Endodermal cell (in vitro differentiated cells): Measurements from ENCODE around the gene STK39. TPM values are rescaled to one million over a fixed set of nuclear protein-coding genes. Genes with fewer than 3 reads are reported as not detected.

ENCODE experiments used
- DNase-seq: peaks from one replicate; pipeline ENCODE4 v3.0.0-alpha.2; 2017
- H3K27ac ChIP-seq: 2 replicates; pipeline ENCODE4 v1.5.1; 2013; ENCODE audit warnings: mild to moderate bottlenecking, low read depth, low read length, moderate library complexity
- H3K27me3 ChIP-seq: 2 replicates; pipeline ENCODE4 v1.6.1; 2013; ENCODE audit warnings: mild to moderate bottlenecking, low read length, moderate library complexity; ENCODE audit not compliant: insufficient read depth, control insufficient read depth, poor library complexity, severe bottlenecking
- H3K36me3 ChIP-seq: 2 replicates; pipeline ENCODE4 v1.7.0; 2013; ENCODE audit warnings: mild to moderate bottlenecking, low read length, moderate library complexity; ENCODE audit not compliant: control insufficient read depth, insufficient read depth
- H3K4me1 ChIP-seq: one replicate; pipeline ENCODE4 v1.7.0; 2013; ENCODE audit warnings: low read length; ENCODE audit not compliant: control insufficient read depth, insufficient read depth
- H3K4me3 ChIP-seq: 2 replicates; pipeline ENCODE4 v1.5.1; 2013; ENCODE audit warnings: mild to moderate bottlenecking, low read length, moderate library complexity
- H3K9ac ChIP-seq: 2 replicates; pipeline ENCODE4 v1.6.1; 2013; ENCODE audit warnings: mild to moderate bottlenecking, low read length, moderate library complexity; ENCODE audit not compliant: poor library complexity, severe bottlenecking; ENCODE audit errors: extremely low read depth
- H3K9me3 ChIP-seq: 2 replicates; pipeline ENCODE4 v1.6.1; 2013; ENCODE audit warnings: mild to moderate bottlenecking, low read length, moderate library complexity; ENCODE audit not compliant: control insufficient read depth
- H3K27ac Mint-ChIP-seq: 2 replicates; pipeline ENCODE4 v1.8.0; 2020; ENCODE audit warnings: mixed read lengths
- H3K27me3 Mint-ChIP-seq: 2 replicates; pipeline ENCODE4 v1.8.0; 2021; ENCODE audit warnings: mild to moderate bottlenecking, mixed read lengths; ENCODE audit not compliant: insufficient read depth
- H3K36me3 Mint-ChIP-seq: 2 replicates; pipeline ENCODE4 v1.8.0; 2020; ENCODE audit warnings: low read depth, mixed read lengths
- H3K4me1 Mint-ChIP-seq: 2 replicates; pipeline ENCODE4 v1.8.0; 2020; ENCODE audit warnings: mixed read lengths
- H3K4me3 Mint-ChIP-seq: 2 replicates; pipeline ENCODE4 v1.8.0; 2020; ENCODE audit warnings: mild to moderate bottlenecking, moderate library complexity, mixed read lengths
- H3K9me3 Mint-ChIP-seq: 2 replicates; pipeline ENCODE4 v1.8.0; 2020; ENCODE audit warnings: mild to moderate bottlenecking, mixed read lengths
- CTCF ChIP-seq: fragments of 200-600 bp; sonication (generic); conservative IDR thresholded peaks from 2 replicates; pipeline ENCODE4 v1.5.0; 2021; ENCODE audit warnings: antibody characterized with exemption, mild to moderate bottlenecking
- WGBS, 2 experiments: methylation state at CpG; one replicate each; pipeline versions ENCODE4 v1.1.5 to v1.1.7; 2013; ENCODE audit warnings: missing lambda C conversion rate in 2 of 2, mixed read lengths in 1 of 2; ENCODE audit not compliant: insufficient coverage in 1 of 2, insufficient read length in 1 of 2; 5-methylcytosine and 5-hydroxymethylcytosine counted together
- total RNA-seq, 2 donors: library from RNA; stranded (reverse); fragmentation: NEBNext Ultra II Directional in 1 of 2; extraction: Animal tissue kit (Norgen Biotek cat#: 25700) in 1 of 2; gene quantifications; 2 replicates in 1 of 2; 3 replicates in 1 of 2; pipeline ENCODE4 v1.2.1, GENCODE V29; 2021

Gene STK39
- total RNA-seq, 2 donors from 2014 or later = 22.3 to 31.5 TPM

GRCh38 chr2:168037778-168038177, 209.6 kb downstream of the STK39 start:
- WGBS, 2 experiments = 90 to 100% methylated on average over 1 of the region's 2 CpGs

GRCh38 chr2:168035458-168035857, 211.9 kb downstream of the STK39 start:
- H3K4me1 ChIP-seq = peaks cover 3% of the 10 kb centered on the region
- TF ChIP-seq CTCF = no peak
- H3K27ac ChIP-seq = no peak overlapping the region
- no peak overlapping the region for H3K4me3 ChIP-seq
- H3K9me3 Mint-ChIP-seq = no peaks in the 10 kb centered on the region
- WGBS, 2 experiments = 90 to 96% methylated on average over 4 to 5 of the region's 5 CpGs
- H3K27me3 ChIP-seq = no peaks in the 10 kb centered on the region
- H3K4me3 Mint-ChIP-seq = no peak overlapping the region
- peaks cover 12% of the 10 kb centered on the region for H3K4me1 Mint-ChIP-seq
- no peaks in the 10 kb centered on the region for H3K36me3 Mint-ChIP-seq
- no peaks in the 10 kb centered on the region for H3K9me3 ChIP-seq
- H3K9ac ChIP-seq = no peak overlapping the region
- H3K27ac Mint-ChIP-seq = no peak overlapping the region
- no peak for DNase-seq
- no peaks in the 10 kb centered on the region for H3K36me3 ChIP-seq
- H3K27me3 Mint-ChIP-seq = no peaks in the 10 kb centered on the region

More at GRCh38 chr2:168037778-168038177, 209.6 kb downstream of the STK39 start:
- H3K27me3 ChIP-seq = no peaks in the 10 kb centered on the region
- no peak overlapping the region for H3K4me3 ChIP-seq
- no peaks in the 10 kb centered on the region for H3K9me3 ChIP-seq
- H3K4me3 Mint-ChIP-seq = no peak overlapping the region
- TF ChIP-seq CTCF = no peak
- H3K36me3 Mint-ChIP-seq = no peaks in the 10 kb centered on the region
- H3K9me3 Mint-ChIP-seq = no peaks in the 10 kb centered on the region
- H3K4me1 Mint-ChIP-seq = peaks cover 6% of the 10 kb centered on the region
- no peak overlapping the region for H3K9ac ChIP-seq
- H3K4me1 ChIP-seq = no peaks in the 10 kb centered on the region
- H3K27ac Mint-ChIP-seq = no peak overlapping the region
- no peak for DNase-seq
- no peaks in the 10 kb centered on the region for H3K36me3 ChIP-seq
- H3K27me3 Mint-ChIP-seq = no peaks in the 10 kb centered on the region
- H3K27ac ChIP-seq = no peak overlapping the region

- Histone ChIP-seq H3K9ac (no peak overlapping the region), H3K36me3 (no peaks in the 10 kb centered on the region), H3K27me3 (no peaks in the 10 kb centered on the region), H3K4me1 (peaks cover 3% of the 10 kb centered on the region), H3K27ac (no peak overlapping the region), H3K9me3 (no peaks in the 10 kb centered on the region), H3K4me3 (no peak overlapping the region)
- no peak for DNase-seq
- Mint-ChIP-seq H3K27ac (no peak overlapping the region), H3K4me3 (no peak overlapping the region), H3K27me3 (no peaks in the 10 kb centered on the region), H3K36me3 (no peaks in the 10 kb centered on the region), H3K4me1 (peaks cover 12% of the 10 kb centered on the region), H3K9me3 (no peaks in the 10 kb centered on the region)
- TF ChIP-seq CTCF = no peak
- 95% methylated on average over 5 of the region's 5 CpGs for WGBS, 2 experiments
Observed at GRCh38 chr2:168034616-168035015, 212.8 kb downstream of the STK39 start.
